GM10847 (cell line): ENCODE measurements around the gene DDX54.

Source experiments
- POLR2A ChIP-seq: IDR thresholded peaks from 2 replicates; pipeline ENCODE4 v1.6.1; 2011; ENCODE audit not compliant: insufficient read length; ENCODE audit errors: extremely low read depth

Gene DDX54

DNA sequence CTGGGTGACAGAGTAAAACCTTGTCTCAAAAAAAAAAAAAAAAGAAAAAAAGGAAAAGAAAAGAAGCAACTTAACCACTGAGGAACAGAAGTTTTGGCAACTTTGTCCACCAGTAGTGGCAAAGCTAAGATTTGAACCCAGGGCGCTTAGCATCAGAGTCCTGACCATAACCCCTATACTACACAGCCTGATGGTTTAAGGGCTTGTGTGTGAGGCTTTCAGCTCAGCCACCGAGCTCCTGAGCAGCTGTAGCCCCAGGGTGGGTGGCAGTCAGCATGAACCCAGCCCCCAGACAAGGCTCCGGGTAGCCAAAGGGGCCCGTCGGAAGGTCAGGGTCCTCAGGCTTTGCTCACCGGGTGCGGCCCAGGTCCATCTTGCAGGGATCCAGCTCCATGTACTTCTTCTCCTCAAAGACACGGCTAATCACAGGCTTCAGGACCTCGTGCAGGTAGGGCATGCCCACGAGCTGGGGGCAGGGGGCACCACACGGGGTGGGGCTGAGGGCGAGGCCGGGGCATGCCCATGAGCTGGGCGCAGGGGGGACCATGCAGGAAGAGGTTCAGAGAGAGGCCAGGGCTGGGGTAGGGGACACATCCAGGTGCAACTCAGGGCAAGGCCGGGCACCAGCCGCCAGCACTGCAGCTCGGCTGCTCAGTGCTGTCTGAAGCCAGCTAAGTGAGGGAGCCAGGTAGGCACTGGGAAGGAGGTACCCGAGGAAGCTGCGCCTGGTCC is 70.7 kb downstream of the DDX54 start:
- TF ChIP-seq POLR2A = no peak

DNA sequence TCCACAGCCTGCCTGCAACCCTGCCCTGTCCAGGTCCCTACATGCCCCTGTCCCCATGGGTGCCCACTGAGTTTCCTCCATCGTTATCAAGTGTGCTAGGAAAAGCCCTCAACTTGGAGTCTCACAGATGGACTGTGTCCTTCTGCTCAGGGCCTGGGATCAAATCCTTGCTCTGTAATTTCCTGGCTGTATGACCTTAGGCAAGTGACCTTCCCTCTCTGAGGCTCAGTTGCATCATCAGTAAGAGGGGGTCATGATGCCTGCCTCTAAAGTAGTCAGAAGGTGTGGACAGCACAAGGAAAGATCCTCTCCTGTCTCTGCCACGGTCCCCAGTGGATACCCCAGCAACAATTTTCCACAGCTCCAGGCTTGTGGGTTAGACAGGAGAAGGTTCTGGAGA is 71.9 kb downstream of the DDX54 start:
- TF ChIP-seq POLR2A = no peak

DNA sequence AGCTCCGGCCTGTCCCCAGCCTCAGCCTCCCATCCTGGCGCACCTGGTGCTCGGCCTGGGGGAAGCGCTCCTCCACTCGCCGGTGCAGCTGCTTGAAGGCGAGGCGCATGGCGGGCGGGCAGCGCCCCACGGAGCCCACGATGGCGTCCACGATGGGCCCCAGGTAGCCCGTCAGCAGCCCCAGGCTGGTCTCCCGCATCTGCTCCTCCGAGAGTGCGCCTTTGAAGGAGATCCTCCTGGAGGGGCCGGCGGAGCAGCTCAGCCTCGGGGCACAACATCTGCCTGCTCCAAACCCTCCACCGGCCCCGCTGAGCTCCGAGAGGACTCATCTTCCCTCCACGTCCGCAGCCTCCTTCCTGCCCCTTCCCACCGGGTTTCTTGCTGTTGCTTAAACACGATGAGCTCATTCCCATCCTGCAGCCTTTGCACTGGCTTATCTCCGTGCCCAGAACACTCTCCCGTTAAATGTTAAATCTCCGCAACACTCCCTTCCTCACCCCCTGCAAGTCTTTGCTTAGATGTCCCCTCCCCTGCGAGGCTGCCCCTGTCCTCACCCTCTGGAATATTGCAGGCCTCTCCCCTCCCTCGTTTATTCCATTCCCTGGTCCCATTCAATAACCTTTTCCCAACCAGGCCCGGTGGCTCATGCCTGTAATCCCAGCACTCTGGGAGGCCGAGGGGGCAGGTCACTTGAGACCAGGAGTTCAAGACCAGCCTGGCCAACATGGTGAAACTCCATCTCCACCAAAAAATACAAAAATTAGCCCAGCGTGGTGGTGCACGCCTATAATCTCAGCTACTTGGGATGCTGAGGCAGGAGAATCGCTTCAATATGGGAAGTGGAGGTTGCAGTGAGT is 73.0 kb downstream of the DDX54 start:
- no peak for TF ChIP-seq POLR2A

DNA sequence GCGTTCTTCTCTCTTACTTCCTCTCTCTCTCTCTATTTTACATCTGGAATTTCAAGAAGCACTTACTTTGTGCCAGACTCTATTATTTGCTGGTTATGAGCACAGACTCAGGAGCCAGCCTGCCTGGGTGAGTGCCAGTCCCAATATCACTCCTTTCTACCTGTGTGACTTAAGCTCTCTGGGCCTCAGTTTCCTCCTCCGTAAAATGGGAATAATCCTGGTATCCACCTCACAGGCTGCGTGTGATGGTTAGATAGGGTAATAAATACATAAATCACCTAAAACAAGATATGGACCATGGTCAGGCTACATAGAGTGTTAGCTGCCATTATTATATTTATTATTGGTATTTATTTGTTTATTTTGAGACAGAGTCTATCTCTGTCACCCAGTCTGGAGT is 74.0 kb downstream of the DDX54 start:
- no peak for TF ChIP-seq POLR2A

DNA sequence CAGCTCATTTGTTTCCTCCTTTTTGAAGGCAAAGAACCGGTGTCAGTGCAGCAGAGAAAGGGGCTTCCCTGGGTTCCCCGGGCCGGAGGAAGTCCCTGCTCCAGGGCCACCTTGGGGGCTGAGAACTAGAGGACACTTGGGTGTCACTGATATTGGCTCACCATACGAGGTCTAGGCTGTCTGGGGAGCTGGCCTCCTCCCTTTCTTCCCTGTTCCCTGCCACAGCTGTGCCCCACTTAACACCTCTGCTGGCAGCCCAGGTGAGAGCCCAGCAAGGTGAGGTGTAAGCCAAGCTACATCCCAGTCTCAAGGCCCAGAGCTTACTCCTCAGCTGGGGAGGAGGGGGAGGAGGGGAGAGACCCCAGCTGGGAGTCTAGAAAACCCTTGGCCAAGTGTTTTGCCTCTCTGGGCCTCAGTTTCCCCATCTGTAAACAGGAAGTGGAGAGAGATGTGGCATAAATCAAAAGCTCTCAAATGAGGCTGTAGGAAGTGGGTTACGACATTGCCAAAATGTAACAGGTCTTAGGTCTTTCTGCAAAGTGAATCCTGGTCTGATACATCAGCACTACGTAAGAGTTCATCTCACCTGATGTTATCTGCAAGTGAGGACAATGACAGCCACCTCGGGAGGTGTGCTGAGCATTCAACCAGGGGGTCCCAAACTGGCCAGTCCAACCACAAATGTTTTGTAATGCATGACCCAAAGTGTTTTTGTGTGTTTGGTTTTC is 75.2 kb downstream of the DDX54 start:
- no peak for TF ChIP-seq POLR2A

DNA sequence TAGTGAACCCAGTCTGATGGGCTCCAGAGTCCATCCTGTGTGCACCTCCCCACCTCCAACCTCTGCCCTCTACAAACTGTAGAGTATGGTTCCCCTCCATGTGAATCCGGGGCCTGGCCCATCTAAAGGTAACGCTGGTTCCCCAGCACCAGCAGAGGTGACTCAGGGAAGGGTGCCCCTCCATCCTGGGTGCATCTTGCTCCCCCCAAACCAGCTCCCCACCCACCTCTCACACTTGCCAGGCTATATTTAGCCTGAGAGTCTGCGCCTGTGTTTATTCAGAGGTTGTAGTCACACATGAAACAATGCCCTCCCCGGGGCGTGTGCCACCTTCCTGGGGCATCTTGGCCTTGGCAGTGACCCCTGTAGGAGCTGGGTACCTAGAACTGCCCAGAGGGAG is 75.9 kb downstream of the DDX54 start:
- no peak for TF ChIP-seq POLR2A

DNA sequence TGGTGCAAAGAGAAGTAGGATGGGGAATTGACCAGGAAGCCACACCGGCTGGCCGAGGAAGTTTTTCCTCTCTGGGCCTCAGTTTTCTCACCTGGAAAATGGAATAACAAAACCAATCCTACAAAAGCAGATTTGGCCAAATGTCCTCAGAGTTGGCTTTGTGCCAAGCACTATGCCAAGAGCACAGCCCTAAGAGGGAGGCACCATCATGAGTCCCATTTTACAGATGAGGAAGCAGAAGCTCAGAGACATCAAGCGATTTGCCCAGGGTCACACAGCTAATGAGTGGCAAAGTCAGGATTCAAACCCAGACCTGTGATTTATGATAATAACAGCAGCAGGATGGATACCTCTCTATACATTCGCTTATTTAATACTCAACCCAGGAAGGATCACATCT is 77.0 kb downstream of the DDX54 start:
- no peak for TF ChIP-seq POLR2A
